Upper lobe of left lung (tissue), 6 donors: ENCODE measurements around the gene MARCHF9. TPM values are rescaled to one million over a fixed set of nuclear protein-coding genes. Genes with fewer than 3 reads are reported as not detected.

Source experiments
- ATAC-seq, 2 donors: fragments of 200-7000 bp; cut with Tn5 transposase; one replicate each; pipeline ENCODE4 v1.9.1; 2022; ENCODE audit warnings: mild to moderate bottlenecking in 2 of 2, moderate library complexity in 2 of 2; ENCODE audit not compliant: low FRiP score in 2 of 2
- DNase-seq, 2 donors: peaks; one replicate each; pipeline ENCODE4 v3.0.0-alpha.2; 2019 to 2020
- H3K27ac ChIP-seq, 4 donors: fragments of 200-600 bp; sonication (generic); one replicate each; pipeline ENCODE4 v1.5.1; 2016 to 2019
- H3K27me3 ChIP-seq, 4 donors: fragments of 200-600 bp; sonication (generic); one replicate each; pipeline ENCODE4 v1.5.1; 2017 to 2019
- H3K36me3 ChIP-seq, 4 donors: fragments of 200-600 bp; sonication (generic); one replicate each; pipeline ENCODE4 v1.5.1; 2016 to 2019
- H3K4me1 ChIP-seq, 4 donors: fragments of 200-600 bp; sonication (generic); one replicate each; pipeline ENCODE4 v1.5.1; 2018 to 2019
- H3K4me3 ChIP-seq, 4 donors: fragments of 200-600 bp; sonication (generic); one replicate each; pipeline ENCODE4 v1.5.1; 2017 to 2019; ENCODE audit warnings: mild to moderate bottlenecking in 2 of 4, moderate library complexity in 1 of 4
- H3K9me3 ChIP-seq, 4 donors: fragments of 200-600 bp; sonication (generic); one replicate each; pipeline ENCODE4 v1.5.1; 2018 to 2019
- CTCF ChIP-seq, 6 experiments: fragments of 450-650 bp in 4 of 6; fragments of 200-600 bp in 2 of 6; sonication (generic) in 2 of 6; IDR thresholded peaks; one replicate each; pipeline ENCODE4 v1.5.1; 2016 to 2019; ENCODE audit warnings: antibody characterized with exemption in 6 of 6
- EP300 ChIP-seq, 4 donors: sonication (generic); formaldehyde crosslinking; IDR thresholded peaks; one replicate each; pipeline ENCODE4 v1.5.1; 2017; ENCODE audit warnings: antibody characterized with exemption in 4 of 4, control low read depth in 2 of 4
- POLR2A ChIP-seq, 4 donors: fragments of 450-650 bp; IDR thresholded peaks; one replicate each; pipeline ENCODE4 v1.5.1; 2016 to 2017; ENCODE audit warnings: antibody characterized with exemption in 4 of 4, mild to moderate bottlenecking in 2 of 4
- POLR2AphosphoS5 ChIP-seq, 2 donors: sonication (generic); formaldehyde crosslinking; IDR thresholded peaks; one replicate each; pipeline ENCODE4 v1.5.1; 2017; ENCODE audit warnings: antibody characterized with exemption in 2 of 2
- WGBS, 2 donors: methylation state at CpG; one replicate each; pipeline ENCODE4 v1.1.5; 2017 to 2018; 5-methylcytosine and 5-hydroxymethylcytosine counted together
- total RNA-seq, 6 donors: library from RNA; depleted of rRNA in 4 of 6; stranded (reverse); fragments of >200 nt in 4 of 6; gene quantifications; one replicate each; pipeline versions ENCODE4 v1.1.0 to v1.2.1, GENCODE V29; 2016 to 2021
- donor health status: DM: no; HTN: no; CAD: no; lungs with moderate emphysema.
- donor health status: DM: no; HTN: yes; CAD: no; lungs with severe emphysema.

The MARCHF9 gene
- total RNA-seq, 6 donors from 2014 or later, result 15.4 to 36.7 (median 21.3) TPM

GRCh38 chr12:57775044-57775443 is 20.1 kb downstream of the MARCHF9 start:
- 78 to 97% methylated on average over 3 of the region's 3 CpGs for WGBS, 2 donors

GRCh38 chr12:57775563-57776246 is 20.8 kb downstream of the MARCHF9 start:
- WGBS, 2 donors, result 74 to 79% methylated on average over 4 of the region's 4 CpGs
- TF ChIP-seq EP300 (IDR thresholded peaks at IDR 0.05), result no peak
- no peak for TF ChIP-seq CTCF (IDR thresholded peaks at IDR 0.05)
- TF ChIP-seq POLR2A (IDR thresholded peaks at IDR 0.05), result no peak
- no peak for TF ChIP-seq POLR2AphosphoS5 (IDR thresholded peaks at IDR 0.05)
- Histone ChIP-seq H3K36me3 (peaks cover 0 to 16% (median 4%) of the 10 kb centered on the region in 4 donors), H3K4me1 (peaks cover 16 to 29% (median 19%) of the 10 kb centered on the region in 4 donors), H3K4me3 (no peak overlapping the region), H3K27ac (no peak overlapping the region), H3K27me3 (no peaks in the 10 kb centered on the region), H3K9me3 (no peaks in the 10 kb centered on the region)
- no peak for ATAC-seq
- DNase-seq, result no peak

More at GRCh38 chr12:57775044-57775443, 20.1 kb downstream of the MARCHF9 start:
- Histone ChIP-seq H3K9me3 (no peaks in the 10 kb centered on the region), H3K4me1 (peaks cover 14 to 34% (median 19%) of the 10 kb centered on the region in 4 donors), H3K36me3 (peaks cover 0 to 16% (median 3%) of the 10 kb centered on the region in 4 donors), H3K27me3 (no peaks in the 10 kb centered on the region), H3K27ac (no peak overlapping the region), H3K4me3 (no peak overlapping the region)
- DNase-seq, result no peak
- no peak for ATAC-seq
- TF ChIP-seq POLR2A (IDR thresholded peaks at IDR 0.05), result no peak
- TF ChIP-seq POLR2AphosphoS5 (IDR thresholded peaks at IDR 0.05), result no peak
- TF ChIP-seq CTCF (IDR thresholded peaks at IDR 0.05), result no peak
- TF ChIP-seq EP300 (IDR thresholded peaks at IDR 0.05), result no peak

- Histone ChIP-seq H3K9me3 (no peaks in the 10 kb centered on the region), H3K4me1 (peaks cover 14 to 29% (median 19%) of the 10 kb centered on the region in 4 donors), H3K36me3 (peaks cover 0 to 15% (median 3%) of the 10 kb centered on the region in 4 donors), H3K4me3 (no peak overlapping the region), H3K27ac (no peak overlapping the region), H3K27me3 (no peaks in the 10 kb centered on the region)
- ATAC-seq, result no peak
- WGBS, 2 donors, result 91 to 93% methylated on average over 2 of the region's 2 CpGs
- no peak for TF ChIP-seq POLR2AphosphoS5 (IDR thresholded peaks at IDR 0.05)
- no peak for TF ChIP-seq POLR2A (IDR thresholded peaks at IDR 0.05)
- TF ChIP-seq EP300 (IDR thresholded peaks at IDR 0.05), result no peak
- no peak for TF ChIP-seq CTCF (IDR thresholded peaks at IDR 0.05)
- no peak for DNase-seq
Measured at GRCh38 chr12:57776247-57776587, 21.3 kb downstream of the MARCHF9 start.

GRCh38 chr12:57777367-57777766 is 22.5 kb downstream of the MARCHF9 start:
- Histone ChIP-seq H3K27ac (no peak overlapping the region), H3K4me1 (peaks cover 15 to 34% (median 25%) of the 10 kb centered on the region in 4 donors), H3K9me3 (no peaks in the 10 kb centered on the region), H3K36me3 (peaks cover 0 to 15% (median 3%) of the 10 kb centered on the region in 4 donors), H3K4me3 (no peak overlapping the region), H3K27me3 (no peaks in the 10 kb centered on the region)
- TF ChIP-seq POLR2AphosphoS5 (IDR thresholded peaks at IDR 0.05), result no peak
- no peak for TF ChIP-seq EP300 (IDR thresholded peaks at IDR 0.05)
- no peak for TF ChIP-seq CTCF (IDR thresholded peaks at IDR 0.05)
- no peak for TF ChIP-seq POLR2A (IDR thresholded peaks at IDR 0.05)
- ATAC-seq (no peak), DNase-seq (no peak)
- 90 to 96% methylated on average over 7 of the region's 7 CpGs for WGBS, 2 donors

- DNase-seq (no peak), ATAC-seq (no peak)
- WGBS, 2 donors, result 89 to 94% methylated on average over 7 of the region's 7 CpGs
Measured at GRCh38 chr12:57777911-57778310, 23.0 kb downstream of the MARCHF9 start.

More at GRCh38 chr12:57777911-57778310, 23.0 kb downstream of the MARCHF9 start:
- no peak for TF ChIP-seq CTCF (IDR thresholded peaks at IDR 0.05)
- TF ChIP-seq POLR2A (IDR thresholded peaks at IDR 0.05), result no peak
- TF ChIP-seq EP300 (IDR thresholded peaks at IDR 0.05), result no peak
- TF ChIP-seq POLR2AphosphoS5 (IDR thresholded peaks at IDR 0.05), result no peak
- Histone ChIP-seq H3K4me1 (peaks cover 15 to 32% (median 25%) of the 10 kb centered on the region in 4 donors), H3K36me3 (peaks cover 0 to 15% (median 3%) of the 10 kb centered on the region in 4 donors), H3K4me3 (no peak overlapping the region), H3K27me3 (no peaks in the 10 kb centered on the region), H3K9me3 (no peaks in the 10 kb centered on the region), H3K27ac (no peak overlapping the region)
